ENCODE measurements around the gene OXCT2. TPM values are rescaled to one million over a fixed set of nuclear protein-coding genes. Genes with fewer than 3 reads are reported as not detected.
A peak's percentile ranks its signal among the peaks of the same experiment; 100 is the strongest.

Gene OXCT2
- total and polyA plus RNA-seq, 9 of the 15 experiments (the other 6 are each of a cell fraction or from before 2014, with no cell fraction given): 0.08 to 0.64 (median 0.22) TPM; not detected in 2

DNA sequence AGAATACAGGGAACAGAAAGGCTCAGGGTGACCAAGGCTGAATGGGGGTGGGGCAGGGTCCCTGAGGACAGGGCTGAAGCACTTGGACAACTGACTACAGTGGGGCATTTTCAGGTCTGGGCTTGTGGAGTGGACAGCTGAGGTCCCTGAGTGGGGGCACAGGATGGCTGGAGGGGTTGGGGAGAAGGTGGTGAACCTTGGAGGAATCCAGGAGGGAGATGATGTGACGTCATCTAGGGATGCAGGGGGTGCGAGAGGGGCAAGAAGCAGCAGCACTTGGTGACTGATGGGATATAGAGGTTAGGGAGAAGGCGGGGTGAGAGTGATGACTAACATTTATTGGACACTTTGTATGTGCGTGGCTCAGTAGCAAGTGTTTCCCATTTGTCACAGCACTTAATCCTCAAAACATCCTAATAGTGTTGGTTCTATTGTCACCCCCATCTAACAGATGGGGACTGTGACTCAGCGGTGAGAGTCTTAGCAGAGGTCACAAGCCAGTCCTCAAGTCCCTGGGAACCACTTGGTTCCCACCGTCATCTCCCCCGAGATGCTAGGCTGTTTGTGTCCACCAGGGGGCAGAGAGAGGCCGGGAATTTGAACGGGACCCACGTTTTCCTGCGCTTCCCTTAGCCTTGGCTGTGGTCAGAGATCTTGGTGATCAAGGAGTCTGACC, 45.4 kb upstream of the OXCT2 start (continued):
- TF ChIP-seq ZBTB9 (CRISPR knock-in tag; IDR thresholded peaks at IDR 0.05): 0 out of 2 replicates have a peak, but pooled peaks have one; percentile 44
- TF ChIP-seq NRF1 (conservative IDR thresholded peaks at IDR 0.05 in 1 of 2, IDR thresholded peaks at IDR 0.05 in 1 of 2): 0 out of 4 replicates have a peak, but pooled peaks of 1 of the 2 experiments have one; percentile 7
- no peak for TF ChIP-seq STAT5A (IDR thresholded peaks at IDR 0.05; ENCODE audit: borderline replicate concordance, low read length)
- TF ChIP-seq SETDB1 (IDR thresholded peaks at IDR 0.05; ENCODE audit: low read length): no peak
- TF ChIP-seq CBX3 (IDR thresholded peaks at IDR 0.05; ENCODE audit: borderline replicate concordance in 1 of 2, low read length in 2 of 2): 0 out of 3 replicates have a peak, but pooled peaks of 1 of the 2 experiments have one; percentile 7
- no peak for TF ChIP-seq ZNF561 (CRISPR knock-in tag; conservative IDR thresholded peaks at IDR 0.05)
- TF ChIP-seq ZC3H4 (CRISPR knock-in tag; IDR thresholded peaks at IDR 0.05; ENCODE audit: borderline replicate concordance): no peak
- no peak for TF ChIP-seq TAL1 (IDR thresholded peaks at IDR 0.05)
- no peak for TF ChIP-seq ZNF407 (IDR thresholded peaks at IDR 0.05; ENCODE audit: low read depth)
- no peak for TF ChIP-seq POLR2A (conservative IDR thresholded peaks at IDR 0.05)

All from K562 (cell line).